Measurements from ENCODE around the gene RMND5A.

DNA sequence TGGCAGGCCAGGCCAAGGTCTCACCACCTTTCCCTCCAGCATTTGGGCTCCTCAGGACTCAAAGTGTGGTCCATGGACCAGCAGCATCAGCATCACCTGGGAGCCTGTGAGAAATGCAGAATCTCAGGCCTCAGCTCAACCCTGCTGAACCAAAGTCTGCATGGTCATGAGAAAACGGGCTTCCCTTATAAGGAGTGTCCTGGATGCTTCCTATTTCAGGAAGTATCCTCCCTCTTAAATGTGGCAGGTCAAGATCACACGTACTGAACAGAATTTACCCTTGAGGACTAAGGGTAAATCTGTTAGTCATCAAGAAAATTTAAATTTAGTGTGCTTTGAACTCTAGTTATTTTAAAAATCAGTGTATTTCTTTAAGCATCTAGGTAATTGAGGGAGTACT, 58.9 kb downstream of the RMND5A start:
- TF ChIP-seq, protein P1, sequence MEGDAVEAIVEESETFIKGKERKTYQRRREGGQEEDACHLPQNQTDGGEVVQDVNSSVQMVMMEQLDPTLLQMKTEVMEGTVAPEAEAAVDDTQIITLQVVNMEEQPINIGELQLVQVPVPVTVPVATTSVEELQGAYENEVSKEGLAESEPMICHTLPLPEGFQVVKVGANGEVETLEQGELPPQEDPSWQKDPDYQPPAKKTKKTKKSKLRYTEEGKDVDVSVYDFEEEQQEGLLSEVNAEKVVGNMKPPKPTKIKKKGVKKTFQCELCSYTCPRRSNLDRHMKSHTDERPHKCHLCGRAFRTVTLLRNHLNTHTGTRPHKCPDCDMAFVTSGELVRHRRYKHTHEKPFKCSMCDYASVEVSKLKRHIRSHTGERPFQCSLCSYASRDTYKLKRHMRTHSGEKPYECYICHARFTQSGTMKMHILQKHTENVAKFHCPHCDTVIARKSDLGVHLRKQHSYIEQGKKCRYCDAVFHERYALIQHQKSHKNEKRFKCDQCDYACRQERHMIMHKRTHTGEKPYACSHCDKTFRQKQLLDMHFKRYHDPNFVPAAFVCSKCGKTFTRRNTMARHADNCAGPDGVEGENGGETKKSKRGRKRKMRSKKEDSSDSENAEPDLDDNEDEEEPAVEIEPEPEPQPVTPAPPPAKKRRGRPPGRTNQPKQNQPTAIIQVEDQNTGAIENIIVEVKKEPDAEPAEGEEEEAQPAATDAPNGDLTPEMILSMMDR (IDR thresholded peaks at IDR 0.05; ENCODE audit: poor library complexity) = no peak
- TF ChIP-seq EZH2phosphoT487 (IDR thresholded peaks at IDR 0.05; ENCODE audit: low read depth, severe bottlenecking, unreplicated experiment) = no peak
- no peak for TF ChIP-seq EZH2 (IDR thresholded peaks at IDR 0.05; ENCODE audit: borderline replicate concordance)
